Thymus (tissue), 11 donors: ENCODE measurements around the gene ITM2B. TPM values are rescaled to one million over a fixed set of nuclear protein-coding genes. Genes with fewer than 3 reads are reported as not detected.

Experiments
- DNase-seq, 9 donors: peaks; one replicate each; pipeline ENCODE4 v3.0.0-alpha.2; 2013; ENCODE audit warnings: low spot score in 9 of 9, low read depth in 6 of 9, missing footprints in 1 of 9
- H3K27ac ChIP-seq, 2 donors: one replicate each; pipeline ENCODE4 v1.5.1; 2013; ENCODE audit warnings: control low read depth in 1 of 2, low read depth in 1 of 2, low read length in 1 of 2, mild to moderate bottlenecking in 1 of 2, moderate library complexity in 1 of 2
- H3K27me3 ChIP-seq, 2 donors: one replicate each; pipeline ENCODE4 v1.5.1; 2013; ENCODE audit warnings: low read length in 1 of 2; ENCODE audit not compliant: control insufficient read depth in 2 of 2, insufficient read depth in 1 of 2
- H3K36me3 ChIP-seq, 2 donors: one replicate each; pipeline ENCODE4 v1.5.1; 2013; ENCODE audit warnings: low read length in 1 of 2, mild to moderate bottlenecking in 1 of 2, moderate library complexity in 1 of 2; ENCODE audit not compliant: control insufficient read depth in 2 of 2, insufficient read depth in 2 of 2
- H3K4me1 ChIP-seq, 2 donors: one replicate each; pipeline ENCODE4 v1.5.1; 2013; ENCODE audit warnings: low read length in 2 of 2; ENCODE audit not compliant: control insufficient read depth in 2 of 2, insufficient read depth in 2 of 2
- H3K4me3 ChIP-seq, 2 donors: one replicate each; pipeline ENCODE4 v1.5.1; 2013; ENCODE audit warnings: low read length in 2 of 2, control low read depth in 1 of 2, mild to moderate bottlenecking in 1 of 2
- H3K9me3 ChIP-seq, 2 donors: one replicate each; pipeline ENCODE4 v1.5.1; 2013; ENCODE audit warnings: low read length in 1 of 2, mild to moderate bottlenecking in 1 of 2; ENCODE audit not compliant: control insufficient read depth in 2 of 2, insufficient read depth in 1 of 2
- WGBS: extraction: QIAGEN DNeasy Blood & Tissue Kit; methylation state at CpG from one replicate; pipeline ENCODE4 v1.1.7; 2013; 5-methylcytosine and 5-hydroxymethylcytosine counted together
- polyA plus RNA-seq: library from polyadenylated mRNA; stranded (reverse); fragments of 200-250 nt; gene quantifications from one replicate; pipeline ENCODE4 v1.2.3, GENCODE V29; 2013
- total RNA-seq: library from RNA; stranded (reverse); fragments of 120-200 nt; gene quantifications from one replicate; pipeline ENCODE4 v1.2.4, GENCODE V29; 2013
- donor health status: healthy.

The ITM2B gene
- total and polyA plus RNA-seq, 2 donors, result 240 to 720 TPM

DNA sequence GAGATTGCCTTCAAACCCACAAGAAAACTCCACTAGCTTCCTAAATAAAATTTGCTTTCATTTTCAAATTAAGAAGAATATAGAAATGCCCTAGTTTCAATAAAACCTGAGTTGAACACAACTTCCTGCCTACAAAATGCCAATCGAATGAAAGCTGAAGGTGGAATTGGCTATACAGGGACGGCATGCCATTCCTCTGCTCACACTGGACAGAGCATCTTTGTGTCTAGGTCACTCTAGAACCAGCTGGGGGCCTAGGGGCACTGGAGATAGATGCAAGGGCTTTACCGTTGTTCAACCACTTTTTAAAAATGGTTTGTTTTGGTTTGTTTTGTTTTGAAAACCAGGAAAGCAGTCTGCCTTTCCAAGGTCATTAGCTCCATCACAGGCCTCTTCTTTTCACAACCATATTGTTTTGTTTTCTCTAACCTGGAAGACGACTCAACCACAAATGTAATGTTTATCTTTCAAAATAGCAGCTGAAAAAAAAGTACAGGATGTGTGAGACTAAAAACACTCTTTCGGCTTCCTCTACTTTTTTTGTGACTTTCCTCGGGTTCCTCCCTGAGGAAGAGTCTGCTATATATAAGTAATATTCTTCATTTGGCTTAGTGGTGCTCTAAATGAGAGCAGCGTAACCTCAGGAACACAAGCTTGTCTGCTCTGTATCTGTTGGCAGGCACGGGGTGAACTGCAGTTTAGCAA lies 11.9 kb upstream of the ITM2B start:
- H3K9me3 ChIP-seq, result peaks cover 0 to 7% of the 10 kb centered on the region in 2 donors
- peak overlapping the region; percentile 62 to 86 for H3K27ac ChIP-seq
- no peaks in the 10 kb centered on the region for H3K27me3 ChIP-seq
- H3K36me3 ChIP-seq, result no peaks in the 10 kb centered on the region
- H3K4me3 ChIP-seq, result peak overlapping the region in 1 of 2 donors; percentile 15
- peaks cover 13 to 24% of the 10 kb centered on the region in 2 donors for H3K4me1 ChIP-seq
- WGBS, result 16% methylated on average over 8 of the region's 8 CpGs
- DNase-seq, result peak in 2 of 9 donors; percentile 36 to 72

DNA sequence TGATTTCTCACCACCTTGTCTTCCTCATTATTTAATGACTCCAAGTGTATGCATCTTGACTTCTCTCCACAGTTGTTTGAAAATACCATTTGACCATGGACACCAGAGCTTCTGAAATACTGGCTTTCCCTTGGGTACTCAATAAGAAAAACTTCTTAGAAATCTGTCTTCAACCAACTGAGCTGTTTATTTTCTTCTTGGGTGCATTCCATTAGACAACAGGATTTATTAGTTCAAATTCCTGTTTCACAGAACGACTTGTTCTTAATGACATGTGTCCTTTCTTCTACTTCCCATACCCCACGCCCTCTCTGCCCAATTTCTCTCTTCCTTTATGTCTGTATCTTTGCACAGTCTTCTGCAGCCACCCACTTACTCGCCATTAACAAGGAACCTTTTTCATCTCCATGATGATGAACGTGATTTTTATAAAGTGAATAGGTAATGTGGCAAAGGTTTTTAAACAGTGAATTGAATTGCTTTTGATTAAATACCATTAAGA lies 11.3 kb upstream of the ITM2B start:
- H3K4me3 ChIP-seq, result no peak overlapping the region
- no peaks in the 10 kb centered on the region for H3K27me3 ChIP-seq
- WGBS, result 68% methylated on average over 4 of the region's 4 CpGs
- peaks cover 13 to 24% of the 10 kb centered on the region in 2 donors for H3K4me1 ChIP-seq
- peaks cover 0 to under 1% of the 10 kb centered on the region in 2 donors for H3K9me3 ChIP-seq
- H3K36me3 ChIP-seq, result no peaks in the 10 kb centered on the region
- H3K27ac ChIP-seq, result peak overlapping the region; percentile 62 to 77
- DNase-seq, result no peak

DNA sequence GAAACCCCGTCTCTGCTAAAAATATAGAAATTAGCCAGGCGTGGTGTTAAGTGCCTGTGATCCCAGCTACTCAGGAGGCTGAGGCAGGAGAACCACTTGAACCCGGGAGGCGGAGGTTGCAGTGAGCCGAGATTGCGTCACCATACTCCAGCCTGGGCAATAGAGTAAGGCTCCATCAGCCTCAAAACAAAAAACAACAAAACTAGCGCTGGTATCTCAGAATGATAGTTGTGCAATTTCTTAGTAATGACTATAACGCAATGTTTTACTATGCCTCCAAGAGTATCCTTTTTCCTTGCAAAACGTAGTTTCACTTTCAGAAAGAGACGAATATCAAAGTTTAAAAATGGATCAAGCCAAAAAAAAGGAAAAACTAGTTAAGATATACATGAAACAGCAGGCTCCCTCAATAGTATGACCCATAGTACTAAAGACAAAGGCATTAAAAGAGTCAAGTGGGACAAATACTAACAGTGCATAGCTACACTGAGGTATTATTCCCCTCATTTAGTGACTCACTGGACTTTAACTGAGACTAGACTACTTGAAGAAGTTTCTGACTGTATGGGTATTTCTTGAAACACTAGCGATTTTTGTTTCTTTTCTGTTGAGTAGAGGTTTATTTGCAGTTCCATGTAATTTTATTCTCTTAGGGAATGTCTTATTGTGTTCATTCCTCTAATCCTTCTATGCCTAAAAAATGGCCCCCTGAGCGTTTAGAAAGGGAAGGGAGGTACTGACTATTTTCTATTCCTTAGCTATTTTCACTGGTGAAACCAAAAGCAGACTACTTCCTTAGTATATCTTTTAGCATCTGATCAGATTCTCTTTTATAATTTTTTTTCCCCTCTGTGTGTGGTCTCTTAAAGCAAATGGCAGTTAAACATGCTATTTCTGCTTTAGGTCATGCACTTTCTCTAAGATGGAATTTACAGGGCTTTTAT lies 10.4 kb upstream of the ITM2B start:
- no peaks in the 10 kb centered on the region for H3K36me3 ChIP-seq
- no peaks in the 10 kb centered on the region for H3K9me3 ChIP-seq
- peaks cover 13 to 24% of the 10 kb centered on the region in 2 donors for H3K4me1 ChIP-seq
- peak in 1 of 9 donors; percentile 42 for DNase-seq
- H3K27ac ChIP-seq, result peak overlapping the region; percentile 60 to 64
- no peak overlapping the region for H3K4me3 ChIP-seq
- H3K27me3 ChIP-seq, result no peaks in the 10 kb centered on the region
- 75% methylated on average over 12 of the region's 12 CpGs for WGBS

DNA sequence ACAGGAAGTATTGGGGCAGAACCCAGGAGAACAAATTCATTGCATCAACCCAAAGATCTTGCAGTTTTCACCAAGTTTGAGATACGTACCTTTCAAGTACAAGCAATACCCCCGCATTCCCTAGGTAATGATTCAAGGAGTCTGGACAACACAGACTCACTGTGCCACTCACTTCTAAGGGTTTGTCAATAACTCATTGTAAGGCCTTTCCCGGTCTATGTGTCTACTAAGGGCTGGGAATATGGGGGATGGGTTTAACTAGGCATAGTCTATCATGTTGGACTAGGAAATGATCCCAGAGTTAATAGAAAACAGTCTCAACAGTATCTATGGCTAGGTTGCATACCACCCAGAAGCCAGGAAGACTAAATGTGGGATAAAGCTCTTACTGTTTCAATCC lies 8.3 kb upstream of the ITM2B start:
- Histone ChIP-seq H3K36me3 (no peaks in the 10 kb centered on the region), H3K27ac (no peak overlapping the region), H3K9me3 (no peaks in the 10 kb centered on the region), H3K4me3 (no peak overlapping the region), H3K4me1 (peaks cover 13 to 24% of the 10 kb centered on the region in 2 donors), H3K27me3 (no peaks in the 10 kb centered on the region)
- no peak for DNase-seq
- WGBS, result 98% methylated on average over 3 of the region's 3 CpGs

- H3K9me3 ChIP-seq, result no peaks in the 10 kb centered on the region
- H3K36me3 ChIP-seq, result no peaks in the 10 kb centered on the region
- no peak overlapping the region for H3K4me3 ChIP-seq
- peaks cover 7 to 10% of the 10 kb centered on the region in 2 donors for H3K4me1 ChIP-seq
- no peaks in the 10 kb centered on the region for H3K27me3 ChIP-seq
- 97% methylated on average over 2 of the region's 2 CpGs for WGBS
- H3K27ac ChIP-seq, result no peak overlapping the region
- no peak for DNase-seq
Measured at GRCh38 chr13:48230541-48230940, 2.5 kb upstream of the ITM2B start.

GRCh38 chr13:48231080-48231479 lies 1.9 kb upstream of the ITM2B start:
- no peak for DNase-seq
- no peaks in the 10 kb centered on the region for H3K27me3 ChIP-seq
- no peaks in the 10 kb centered on the region for H3K9me3 ChIP-seq
- H3K27ac ChIP-seq, result peak overlapping the region in 1 of 2 donors; percentile 31
- peaks cover 9 to 12% of the 10 kb centered on the region in 2 donors for H3K4me1 ChIP-seq
- H3K36me3 ChIP-seq, result no peaks in the 10 kb centered on the region
- WGBS, result 96% methylated on average over 4 of the region's 4 CpGs
- H3K4me3 ChIP-seq, result no peak overlapping the region

GRCh38 chr13:48231933-48232332 lies 1.1 kb upstream of the ITM2B start:
- Histone ChIP-seq H3K27me3 (no peaks in the 10 kb centered on the region), H3K27ac (no peak overlapping the region), H3K36me3 (peaks cover 0 to 3% of the 10 kb centered on the region in 2 donors), H3K4me3 (no peak overlapping the region), H3K4me1 (peaks cover 10 to 17% of the 10 kb centered on the region in 2 donors), H3K9me3 (no peaks in the 10 kb centered on the region)
- DNase-seq, result no peak

DNA sequence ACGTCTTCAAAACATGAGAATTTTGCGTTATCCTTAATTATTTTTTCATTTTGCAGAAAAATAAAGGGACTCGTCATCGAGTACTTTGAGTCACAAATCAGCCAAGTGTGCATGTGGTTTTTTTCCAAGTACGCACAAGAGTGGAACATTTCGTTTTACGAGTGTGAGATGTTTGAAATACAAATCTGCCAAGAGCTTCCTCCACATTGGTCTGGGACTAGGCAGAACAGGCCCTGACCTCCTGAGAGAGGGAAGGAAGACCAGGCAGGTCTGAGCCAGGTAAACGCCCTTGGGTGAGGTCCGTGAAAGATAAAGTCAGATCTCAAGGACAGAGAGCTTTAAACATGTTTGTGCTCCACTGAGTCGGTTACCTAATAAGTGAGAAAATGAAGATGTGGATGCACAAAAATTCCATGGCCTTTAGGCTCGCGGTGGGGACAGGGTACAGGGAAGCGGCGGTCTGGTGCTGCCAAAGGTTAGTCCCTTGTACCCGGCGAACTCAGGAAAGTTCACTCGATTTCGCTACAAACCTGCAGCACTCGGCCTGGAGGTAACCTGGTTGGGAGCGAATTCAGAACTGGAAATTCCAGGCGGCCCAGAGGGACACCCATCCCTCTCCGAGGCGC lies 473 bp upstream of the ITM2B start:
- WGBS, result 23% methylated on average over 23 of the region's 23 CpGs
- Histone ChIP-seq H3K36me3 (peaks cover 0 to 3% of the 10 kb centered on the region in 2 donors), H3K9me3 (no peaks in the 10 kb centered on the region), H3K4me1 (peaks cover 14 to 19% of the 10 kb centered on the region in 2 donors), H3K27me3 (no peaks in the 10 kb centered on the region), H3K4me3 (peak overlapping the region; percentile 82 to 93), H3K27ac (peak overlapping the region; percentile 1 to 93)
- DNase-seq, result peak in 2 of 9 donors; percentile 39 to 47
